Activated naive CD8-positive, alpha-beta T cell treated with anti-CD3 and anti-CD28 coated beads, Interleukin-2, amount 10 ng/mL, durations not matched to agents 7 days and 5 days (primary cell): ENCODE measurements around the gene USP17L15. TPM values are rescaled to one million over a fixed set of nuclear protein-coding genes. Genes with fewer than 3 reads are reported as not detected.
"Not testable (repeated sequence)": the region's sequence is repeated elsewhere in the genome, so short reads cannot be mapped to it uniquely, and the experiment has no call there.

Source experiments
- ATAC-seq: fragments of 150-1000 bp; cut with Tn5 transposase; one replicate; pipeline ENCODE4 v1.10.0; 2021; ENCODE audit warnings: low read depth, moderate library complexity
- POLR2A ChIA-PET: fragments of 350-600 bp; sonication (Branson Sonifier 250); formaldehyde crosslinking; loops from one replicate; lab custom pipeline; 2021; ENCODE audit warnings: antibody characterized with exemption; lab: Charles Lee
- DNase-seq: peaks from one replicate; pipeline ENCODE4 v3.0.0; 2021
- H3K27ac Mint-ChIP-seq: one replicate; pipeline ENCODE4 v1.8.0; 2022; ENCODE audit warnings: mild to moderate bottlenecking, mixed read lengths
- H3K27me3 Mint-ChIP-seq: one replicate; pipeline ENCODE4 v1.8.0; 2022; ENCODE audit warnings: mild to moderate bottlenecking, moderate library complexity, mixed read lengths
- H3K36me3 Mint-ChIP-seq: one replicate; pipeline ENCODE4 v1.8.0; 2021; ENCODE audit warnings: mild to moderate bottlenecking, mixed read lengths
- H3K4me1 Mint-ChIP-seq: one replicate; pipeline ENCODE4 v1.8.0; 2021; ENCODE audit warnings: mixed read lengths
- H3K4me3 Mint-ChIP-seq: one replicate; pipeline ENCODE4 v1.8.0; 2022; ENCODE audit warnings: mild to moderate bottlenecking, moderate library complexity, mixed read lengths
- H3K9me3 Mint-ChIP-seq: one replicate; pipeline ENCODE4 v1.8.0; 2021; ENCODE audit warnings: mixed read lengths
- total RNA-seq, 2 experiments: library from RNA; stranded (reverse); gene quantifications; one replicate each; pipeline ENCODE4 v1.2.3, GENCODE V29; 2021

USP17L15 gene
- total RNA-seq, 2 experiments from 2014 or later, result not detected

DNA sequence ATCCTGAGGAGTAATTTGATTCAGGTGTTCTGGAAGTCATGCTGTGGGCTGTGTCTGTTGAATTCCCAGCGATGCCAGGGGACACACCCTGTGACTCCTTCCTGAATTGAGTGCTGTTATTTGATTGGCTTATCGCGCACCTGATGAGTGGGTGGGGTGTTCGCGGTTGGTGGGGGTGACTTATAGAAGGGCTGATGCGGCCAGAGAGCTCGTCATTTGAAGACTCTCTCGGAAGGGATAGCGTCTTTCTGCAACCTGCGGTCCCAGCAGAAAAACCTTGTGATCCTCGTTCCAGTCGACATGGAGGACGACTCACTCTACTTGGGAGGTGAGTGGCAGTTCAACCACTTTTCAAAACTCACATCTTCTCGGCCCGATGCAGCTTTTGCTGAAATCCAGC, 33.1 kb downstream of the USP17L15 start, which contains the start of gene USP17L22:
Gene USP17L22 (plus strand): TSS at position 301 of the 400 bp plus-strand sequence. CDS start 0 bp downstream, at position 301.
- ATAC-seq, H3K27ac Mint-ChIP-seq, H3K36me3 Mint-ChIP-seq, H3K4me1 Mint-ChIP-seq, DNase-seq, H3K4me3 Mint-ChIP-seq, H3K27me3 Mint-ChIP-seq, POLR2A ChIA-PET, H3K9me3 Mint-ChIP-seq: not testable (repeated sequence)

DNA sequence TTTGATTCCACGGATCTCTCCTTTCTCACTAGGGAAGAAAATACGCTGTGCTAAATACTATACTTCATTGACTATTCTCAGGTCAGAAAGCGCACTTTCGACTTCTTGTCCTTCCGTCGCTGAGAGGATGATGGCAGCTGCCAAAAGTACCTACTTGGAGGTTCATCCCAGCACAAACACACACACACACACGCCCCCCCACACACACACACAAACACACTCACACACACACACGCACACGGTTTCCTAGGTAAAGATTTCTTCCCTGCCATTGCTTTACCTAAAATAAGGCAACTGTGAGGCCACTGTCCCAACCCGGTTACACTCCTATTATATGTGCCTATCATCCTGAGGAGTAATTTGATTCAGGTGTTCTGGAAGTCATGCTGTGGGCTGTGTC, 37.5 kb downstream of the USP17L15 start:
- H3K27me3 Mint-ChIP-seq, ATAC-seq, H3K4me1 Mint-ChIP-seq, H3K4me3 Mint-ChIP-seq, H3K27ac Mint-ChIP-seq, H3K9me3 Mint-ChIP-seq, POLR2A ChIA-PET, H3K36me3 Mint-ChIP-seq: not testable (repeated sequence)
- peak; percentile 49 for DNase-seq

Other genes with a start within 250 kb of the USP17L15 start
- gene FAM90A26, start 64.0 kb upstream of the USP17L15 start, total RNA-seq, result not detected
- gene USP17L10, start 23.7 kb upstream of the USP17L15 start, total RNA-seq, result not detected
- gene USP17L11, start 19.0 kb upstream of the USP17L15 start, total RNA-seq, result not detected
- gene USP17L12, start 14.2 kb upstream of the USP17L15 start, total RNA-seq, result not detected
- gene USP17L13, start 9.5 kb upstream of the USP17L15 start, total RNA-seq, result not detected
- not detected for gene USP17L17, start 9.5 kb downstream of the USP17L15 start, total RNA-seq
- gene USP17L18, start 14.2 kb downstream of the USP17L15 start, total RNA-seq, result not detected
- gene USP17L19, start 19.0 kb downstream of the USP17L15 start, total RNA-seq, result not detected
- gene USP17L20, start 23.7 kb downstream of the USP17L15 start, total RNA-seq, result not detected
- not detected for gene USP17L21, start 28.5 kb downstream of the USP17L15 start, total RNA-seq
- gene USP17L22, start 33.2 kb downstream of the USP17L15 start, total RNA-seq, result not detected
- not detected for gene USP17L24, start 90.8 kb downstream of the USP17L15 start, total RNA-seq
- not detected for gene USP17L25, start 95.5 kb downstream of the USP17L15 start, total RNA-seq
- not detected for gene USP17L26, start 100.3 kb downstream of the USP17L15 start, total RNA-seq
- not detected for gene USP17L5, start 105.0 kb downstream of the USP17L15 start, total RNA-seq
- gene USP17L27, start 109.8 kb downstream of the USP17L15 start, total RNA-seq, result not detected
- not detected for gene USP17L28, start 114.5 kb downstream of the USP17L15 start, total RNA-seq
- not detected for gene USP17L29, start 119.3 kb downstream of the USP17L15 start, total RNA-seq
- not detected for gene USP17L30, start 128.7 kb downstream of the USP17L15 start, total RNA-seq
- gene DEFB131A, start 210.0 kb downstream of the USP17L15 start, total RNA-seq, result not detected